ENCODE results near the gene CPEB3. TPM values are rescaled to one million over a fixed set of nuclear protein-coding genes. Genes with fewer than 3 reads are reported as not detected.

CPEB3 gene
- total RNA-seq, 1 experiment from 2014 or later = 1.1 TPM

- ChIA-PET POLR2A (ENCODE audit: low non-redundant PET) (no interaction called here), CTCF (no interaction called here)
- no peak for DNase-seq (ENCODE audit: low spot score)
- no peaks in the 10 kb centered on the region for H3K36me3 ChIP-seq (ENCODE audit: insufficient read depth, low read length, poor library complexity, severe bottlenecking)
- no peaks in the 10 kb centered on the region for H3K27me3 ChIP-seq (replicated peaks; ENCODE audit: insufficient read depth, low read depth, low read length, poor library complexity)
- BruUV-seq (replicated peaks) = no TSS peak
- no peaks in the 10 kb centered on the region for H3K4me1 ChIP-seq (ENCODE audit: insufficient read depth, low read length, poor library complexity, severe bottlenecking)
- H3K4me3 ChIP-seq (ENCODE audit: low read depth, low read length, poor library complexity, severe bottlenecking) = no peak overlapping the region
- no peak overlapping the region for H3K27ac ChIP-seq (ENCODE audit: low read depth, low read length, poor library complexity, severe bottlenecking)
- no peaks in the 10 kb centered on the region for H3K9me3 ChIP-seq (ENCODE audit: low read depth, low read length, poor library complexity, severe bottlenecking)
- intact Hi-C loops (cut with micrococcal nuclease; ENCODE audit: unreplicated experiment) = no loop called here
- TF ChIP-seq EZH2 (IDR thresholded peaks at IDR 0.05; ENCODE audit: borderline replicate concordance, low read depth, low read length, poor library complexity, severe bottlenecking) = no peak
- TF ChIP-seq, protein P1, sequence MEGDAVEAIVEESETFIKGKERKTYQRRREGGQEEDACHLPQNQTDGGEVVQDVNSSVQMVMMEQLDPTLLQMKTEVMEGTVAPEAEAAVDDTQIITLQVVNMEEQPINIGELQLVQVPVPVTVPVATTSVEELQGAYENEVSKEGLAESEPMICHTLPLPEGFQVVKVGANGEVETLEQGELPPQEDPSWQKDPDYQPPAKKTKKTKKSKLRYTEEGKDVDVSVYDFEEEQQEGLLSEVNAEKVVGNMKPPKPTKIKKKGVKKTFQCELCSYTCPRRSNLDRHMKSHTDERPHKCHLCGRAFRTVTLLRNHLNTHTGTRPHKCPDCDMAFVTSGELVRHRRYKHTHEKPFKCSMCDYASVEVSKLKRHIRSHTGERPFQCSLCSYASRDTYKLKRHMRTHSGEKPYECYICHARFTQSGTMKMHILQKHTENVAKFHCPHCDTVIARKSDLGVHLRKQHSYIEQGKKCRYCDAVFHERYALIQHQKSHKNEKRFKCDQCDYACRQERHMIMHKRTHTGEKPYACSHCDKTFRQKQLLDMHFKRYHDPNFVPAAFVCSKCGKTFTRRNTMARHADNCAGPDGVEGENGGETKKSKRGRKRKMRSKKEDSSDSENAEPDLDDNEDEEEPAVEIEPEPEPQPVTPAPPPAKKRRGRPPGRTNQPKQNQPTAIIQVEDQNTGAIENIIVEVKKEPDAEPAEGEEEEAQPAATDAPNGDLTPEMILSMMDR (conservative IDR thresholded peaks at IDR 0.05; ENCODE audit: low read depth, low read length) = no peak
Observed at GRCh38 chr10:92183199-92183598, 107.7 kb downstream of the CPEB3 start.

GRCh38 chr10:92181575-92181974, 109.3 kb downstream of the CPEB3 start:
- POLR2A ChIA-PET (ENCODE audit: low non-redundant PET) = interaction anchor here (0.6 kb wide), 2 partner anchors 34 to 74 kb away, joined by 6 to 7 read pairs; no protein-coding TSS in a partner anchor
- no peak overlapping the region for H3K27ac ChIP-seq (ENCODE audit: low read depth, low read length, poor library complexity, severe bottlenecking)
- DNase-seq (ENCODE audit: low spot score) = peak; percentile 16
- H3K27me3 ChIP-seq (replicated peaks; ENCODE audit: insufficient read depth, low read depth, low read length, poor library complexity) = no peaks in the 10 kb centered on the region
- H3K4me3 ChIP-seq (ENCODE audit: low read depth, low read length, poor library complexity, severe bottlenecking) = no peak overlapping the region
- H3K9me3 ChIP-seq (ENCODE audit: low read depth, low read length, poor library complexity, severe bottlenecking) = no peaks in the 10 kb centered on the region
- H3K4me1 ChIP-seq (ENCODE audit: insufficient read depth, low read length, poor library complexity, severe bottlenecking) = no peaks in the 10 kb centered on the region
- no peak for TF ChIP-seq EZH2 (IDR thresholded peaks at IDR 0.05; ENCODE audit: borderline replicate concordance, low read depth, low read length, poor library complexity, severe bottlenecking)
- TF ChIP-seq, protein P1 (conservative IDR thresholded peaks at IDR 0.05; ENCODE audit: low read depth, low read length) = peak; percentile 32; the same call in 1 of the 2 replicates
- no TSS peak for BruUV-seq (replicated peaks)
- H3K36me3 ChIP-seq (ENCODE audit: insufficient read depth, low read length, poor library complexity, severe bottlenecking) = no peaks in the 10 kb centered on the region
- intact Hi-C loops (cut with micrococcal nuclease; ENCODE audit: unreplicated experiment) = no loop called here
- CTCF ChIA-PET = no interaction called here

- intact Hi-C loops (cut with micrococcal nuclease; ENCODE audit: unreplicated experiment) = no loop called here
- ChIA-PET CTCF (no interaction called here), POLR2A (ENCODE audit: low non-redundant PET) (no interaction called here)
- H3K4me3 ChIP-seq (ENCODE audit: low read depth, low read length, poor library complexity, severe bottlenecking) = no peak overlapping the region
- no peak for DNase-seq (ENCODE audit: low spot score)
- BruUV-seq (replicated peaks) = no TSS peak
- TF ChIP-seq EZH2 (IDR thresholded peaks at IDR 0.05; ENCODE audit: borderline replicate concordance, low read depth, low read length, poor library complexity, severe bottlenecking) = no peak
- TF ChIP-seq, protein P1 (conservative IDR thresholded peaks at IDR 0.05; ENCODE audit: low read depth, low read length) = no peak
- H3K4me1 ChIP-seq (ENCODE audit: insufficient read depth, low read length, poor library complexity, severe bottlenecking) = no peaks in the 10 kb centered on the region
- no peaks in the 10 kb centered on the region for H3K9me3 ChIP-seq (ENCODE audit: low read depth, low read length, poor library complexity, severe bottlenecking)
- no peaks in the 10 kb centered on the region for H3K36me3 ChIP-seq (ENCODE audit: insufficient read depth, low read length, poor library complexity, severe bottlenecking)
- no peak overlapping the region for H3K27ac ChIP-seq (ENCODE audit: low read depth, low read length, poor library complexity, severe bottlenecking)
- no peaks in the 10 kb centered on the region for H3K27me3 ChIP-seq (replicated peaks; ENCODE audit: insufficient read depth, low read depth, low read length, poor library complexity)
Observed at GRCh38 chr10:92180399-92180798, 110.5 kb downstream of the CPEB3 start.
